Liver (tissue), 2 donors: ENCODE measurements around the gene MRPL44.
"Not testable (repeated sequence)": the region's sequence is repeated elsewhere in the genome, so short reads cannot be mapped to it uniquely, and the experiment has no call there.

Source experiments
- CTCF ChIP-seq: fragments of 150-350 bp; IDR thresholded peaks from 2 replicates; pipeline ENCODE4 v1.5.1; 2017; ENCODE audit warnings: improper control_type of control experiment, low read depth, low read length; ENCODE audit not compliant: missing input control
- YY1 ChIP-seq: IDR thresholded peaks from 2 replicates; pipeline ENCODE4 v1.6.1; 2016; ENCODE audit warnings: antibody characterized with exemption, mild to moderate bottlenecking
- donor health status: healthy.

- TF ChIP-seq CTCF, YY1: not testable (repeated sequence)
These were observed 17.8 kb upstream of the MRPL44 start for GRCh38 chr2:223939438-223939837.
